GM06990 (cell line): ENCODE results near the gene DCAF11.

Experiments
- DNase-seq: peaks from one replicate; pipeline ENCODE4 v3.0.0-alpha.2; 2011; ENCODE audit not compliant: insufficient read length; ENCODE audit errors: extremely low read depth
- H3K27me3 ChIP-seq: replicated peaks from 2 replicates; pipeline ENCODE4 v1.6.0; 2011; ENCODE audit warnings: low read length; ENCODE audit not compliant: control insufficient read depth, insufficient read depth
- H3K36me3 ChIP-seq: 2 replicates; pipeline ENCODE4 v1.5.1; 2011; ENCODE audit warnings: low read length; ENCODE audit not compliant: control insufficient read depth, insufficient read depth
- H3K4me3 ChIP-seq: replicated peaks from 2 replicates; pipeline ENCODE4 v1.5.1; 2011; ENCODE audit warnings: low read depth, mild to moderate bottlenecking, control low read depth, low read length
- CTCF ChIP-seq: IDR thresholded peaks from 2 replicates; pipeline ENCODE4 v1.5.1; 2011; ENCODE audit warnings: low read length, control low read depth, mild to moderate bottlenecking, inconsistent platforms; ENCODE audit not compliant: insufficient read depth, poor library complexity, severe bottlenecking

Gene DCAF11

GRCh38 chr14:24126939-24127338, 12.4 kb downstream of the DCAF11 start:
- no peak for TF ChIP-seq CTCF
- H3K27me3 ChIP-seq: no peaks in the 10 kb centered on the region
- peaks cover 9% of the 10 kb centered on the region for H3K36me3 ChIP-seq
- no peak overlapping the region for H3K4me3 ChIP-seq
- no peak for DNase-seq

- no peak for TF ChIP-seq CTCF
- no peak overlapping the region for H3K4me3 ChIP-seq
- no peaks in the 10 kb centered on the region for H3K27me3 ChIP-seq
- no peak for DNase-seq
- peaks cover 8% of the 10 kb centered on the region for H3K36me3 ChIP-seq
Observed at GRCh38 chr14:24127673-24128072, 13.1 kb downstream of the DCAF11 start.

GRCh38 chr14:24129410-24129998, 14.9 kb downstream of the DCAF11 start:
- no peak overlapping the region for H3K4me3 ChIP-seq
- peaks cover 2% of the 10 kb centered on the region for H3K36me3 ChIP-seq
- no peak for DNase-seq
- H3K27me3 ChIP-seq: no peaks in the 10 kb centered on the region
- TF ChIP-seq CTCF: no peak

GRCh38 chr14:24130380-24130716, 15.8 kb downstream of the DCAF11 start, which contains the start of gene FITM1:
Gene FITM1 (plus strand): TSS chr14:24130659. CDS start chr14:24131564, 905 bp downstream.
- Histone ChIP-seq H3K27me3 (no peaks in the 10 kb centered on the region), H3K36me3 (no peaks in the 10 kb centered on the region; the same call in 1 of the 2 replicates), H3K4me3 (no peak within 1 kb of the TSS)
- DNase-seq: no peak
- TF ChIP-seq CTCF: no peak

- Histone ChIP-seq H3K27me3 (no peaks in the 10 kb centered on the region), H3K4me3 (no peak overlapping the region), H3K36me3 (no peaks in the 10 kb centered on the region; the same call in 1 of the 2 replicates)
- no peak for DNase-seq
- no peak for TF ChIP-seq CTCF
Observed at GRCh38 chr14:24130717-24131548, 16.4 kb downstream of the DCAF11 start.
